ENCODE data around the gene ARMC2. TPM values are rescaled to one million over a fixed set of nuclear protein-coding genes. Genes with fewer than 3 reads are reported as not detected.

The ARMC2 gene
- total and polyA plus RNA-seq, 2 of the 8 experiments (the other 6 are each of a cell fraction or from before 2014, with no cell fraction given) = 1.6 to 4.4 TPM

GRCh38 chr6:108961985-108962384 lies 113.8 kb downstream of the ARMC2 start:
- no peak overlapping the region for H2BK120ac ChIP-seq (replicated peaks; ENCODE audit: low read depth, low read length)
- no peak overlapping the region for H3K4ac ChIP-seq (replicated peaks; ENCODE audit: insufficient read length, low read depth, low read length)
- H3K18ac ChIP-seq (ENCODE audit: extremely low read depth, low read length) = no peak overlapping the region
- H3K23ac ChIP-seq (ENCODE audit: insufficient read length) = no peak overlapping the region
- H3K27ac ChIP-seq (ENCODE audit: low read depth, low read length) = no peak overlapping the region
- H3K79me2 ChIP-seq (ENCODE audit: control insufficient read depth in 1 of 2, insufficient read depth in 2 of 2, low read length in 2 of 2) = no peaks in the 10 kb centered on the region
- no peak overlapping the region for H2BK15ac ChIP-seq (ENCODE audit: low read length)
- no peak overlapping the region for H2AFZ ChIP-seq (ENCODE audit: low read length)
- no peaks in the 10 kb centered on the region for H3K9me3 ChIP-seq (ENCODE audit: insufficient read depth in 2 of 2, low read depth in 1 of 2, low read length in 1 of 2)
- no peaks in the 10 kb centered on the region for H3K79me1 ChIP-seq (ENCODE audit: low read depth, low read length)
- H3K4me1 ChIP-seq (replicated peaks in 1 of 4; ENCODE audit: control insufficient read depth in 3 of 4, insufficient read depth in 4 of 4, low read length in 3 of 4) = peaks cover 0 to 5% (median 4%) of the 10 kb centered on the region in 4 experiments; a peak in 6 of 7 replicates
- H4K5ac ChIP-seq (ENCODE audit: insufficient read length, low read depth, low read length) = no peak overlapping the region
- no peak for DNase-seq (ENCODE audit: low read depth in 1 of 2, low spot score in 2 of 2)
- no peak for FAIRE-seq
- H3K27me3 ChIP-seq (replicated peaks in 1 of 4; ENCODE audit: control insufficient read depth in 3 of 4, extremely low read depth in 1 of 4, insufficient read depth in 3 of 4, low read length in 3 of 4) = no peaks in the 10 kb centered on the region
- H4K20me1 ChIP-seq (replicated peaks in 1 of 2; ENCODE audit: control insufficient read depth in 1 of 2, insufficient read depth in 2 of 2, low read length in 2 of 2) = no peaks in the 10 kb centered on the region
- H4K8ac ChIP-seq (ENCODE audit: extremely low read depth, insufficient read depth, low read length) = no peak overlapping the region
- H3K4me2 ChIP-seq (ENCODE audit: insufficient read depth in 1 of 2, low read depth in 2 of 2, low read length in 2 of 2) = no peak overlapping the region
- ChIA-PET POLR2A (ENCODE audit: partially characterized antibody) (no interaction called here), CTCF (ENCODE audit: partially characterized antibody) (interaction anchor here (1.3 kb wide), 1 partner anchor 13 kb away, joined by 3 read pairs; no protein-coding TSS in a partner anchor)
- no peak overlapping the region for H3K9ac ChIP-seq (replicated peaks in 1 of 4; ENCODE audit: extremely low read depth in 1 of 4, low read depth in 3 of 4, low read length in 3 of 4)
- no peak overlapping the region for H3K56ac ChIP-seq (replicated peaks; ENCODE audit: insufficient read length, low read depth, low read length)
- WGBS, 2 experiments (ENCODE audit: extremely low coverage in 1 of 2, insufficient coverage in 1 of 2, insufficient read length in 1 of 2, insufficient replicate concordance in 2 of 2, low coverage in 1 of 2, low lambda C conversion rate in 2 of 2, missing lambda C conversion rate in 1 of 2) = 90% methylated on average over 6 of the region's 6 CpGs; no CpG with 5 or more reads in 1 of the 2 experiments
- H2BK5ac ChIP-seq (ENCODE audit: low read depth, low read length) = no peak overlapping the region
- no peak overlapping the region for H4K91ac ChIP-seq (replicated peaks; ENCODE audit: insufficient read length, low read length)
- H3K23me2 ChIP-seq (ENCODE audit: low read depth, low read length) = no peaks in the 10 kb centered on the region
- H2BK12ac ChIP-seq (ENCODE audit: low read depth, low read length) = no peak overlapping the region
- no peak overlapping the region for H3K4me3 ChIP-seq (ENCODE audit: extremely low read depth in 1 of 4, insufficient read depth in 2 of 4, low read depth in 3 of 4, low read length in 4 of 4)
- H3K14ac ChIP-seq (ENCODE audit: insufficient read length) = no peak overlapping the region
- H2AK5ac ChIP-seq (ENCODE audit: low read depth, low read length) = no peak overlapping the region
- H2BK20ac ChIP-seq (ENCODE audit: low read length) = no peak overlapping the region; the same call in 1 of the 2 replicates
- no peaks in the 10 kb centered on the region for H3K36me3 ChIP-seq (ENCODE audit: control insufficient read depth in 2 of 4, insufficient read depth in 4 of 4, low read length in 3 of 4)
- TF ChIP-seq RBBP5 (IDR thresholded peaks at IDR 0.05; ENCODE audit: borderline replicate concordance, low read depth, low read length) (no peak), ATF2 (IDR thresholded peaks at IDR 0.05; ENCODE audit: low read length) (no peak), GABPA (IDR thresholded peaks at IDR 0.05; ENCODE audit: borderline replicate concordance, insufficient read depth, low read length) (no peak), EGR1 (IDR thresholded peaks at IDR 0.05; ENCODE audit: borderline replicate concordance, low read depth, low read length) (no peak), ZNF274 (IDR thresholded peaks at IDR 0.05; ENCODE audit: borderline replicate concordance, extremely low read depth, low read length) (no peak), NRF1 (IDR thresholded peaks at IDR 0.05; ENCODE audit: low read depth, low read length) (no peak), HDAC2 (IDR thresholded peaks at IDR 0.05; ENCODE audit: borderline replicate concordance in 1 of 2, low read depth in 2 of 2, low read length in 2 of 2) (no peak), SP4 (IDR thresholded peaks at IDR 0.05; ENCODE audit: low read length) (no peak), ASH2L (IDR thresholded peaks at IDR 0.05; ENCODE audit: low read length) (no peak), TAF1 (IDR thresholded peaks at IDR 0.05; ENCODE audit: low read depth, low read length) (no peak), TBP (IDR thresholded peaks at IDR 0.05; ENCODE audit: low read depth, low read length) (no peak), POLR2A (IDR thresholded peaks at IDR 0.05; ENCODE audit: control extremely low read depth in 1 of 2, low read depth in 2 of 2, low read length in 2 of 2) (no peak), MAFK (IDR thresholded peaks at IDR 0.05; ENCODE audit: low read depth, low read length) (no peak), RXRA (IDR thresholded peaks at IDR 0.05; ENCODE audit: insufficient read depth, low read depth, low read length) (no peak)

Measured in H1 (cell line).